Activated CD8-positive, alpha-beta memory T cell treated with anti-CD3 and anti-CD28 coated beads, Interleukin-2, amount 50 U/mL, for 24 hours (primary cell): ENCODE results near the gene GRAMD4.

Experiments used
- DNase-seq: peaks from one replicate; pipeline ENCODE4 v3.0.0-alpha.2; 2020; ENCODE audit errors: extremely low read depth

The GRAMD4 gene

GRCh38 chr22:46598737-46599424, 21.3 kb upstream of the GRAMD4 start:
- DNase-seq: no peak

- DNase-seq: no peak
Observed at GRCh38 chr22:46600273-46600796, 19.9 kb upstream of the GRAMD4 start.

GRCh38 chr22:46602025-46602424, 18.2 kb upstream of the GRAMD4 start:
- no peak for DNase-seq

GRCh38 chr22:46604306-46604690, 15.9 kb upstream of the GRAMD4 start:
- peak; percentile 35 for DNase-seq

- no peak for DNase-seq
Observed at GRCh38 chr22:46605117-46605516, 15.1 kb upstream of the GRAMD4 start.

GRCh38 chr22:46606886-46607285, 13.3 kb upstream of the GRAMD4 start:
- DNase-seq: no peak

GRCh38 chr22:46607483-46608114, 12.6 kb upstream of the GRAMD4 start:
- DNase-seq: no peak

- DNase-seq: no peak
Observed at GRCh38 chr22:46609175-46609690, 11.0 kb upstream of the GRAMD4 start.

GRCh38 chr22:46609724-46610201, 10.4 kb upstream of the GRAMD4 start:
- DNase-seq: no peak

GRCh38 chr22:46610356-46610755, 9.8 kb upstream of the GRAMD4 start:
- no peak for DNase-seq

- DNase-seq: no peak
Observed at GRCh38 chr22:46611189-46611588, 9.0 kb upstream of the GRAMD4 start.

GRCh38 chr22:46612341-46612903, 7.8 kb upstream of the GRAMD4 start:
- no peak for DNase-seq

GRCh38 chr22:46612904-46613605, 7.1 kb upstream of the GRAMD4 start:
- DNase-seq: no peak

GRCh38 chr22:46613606-46614021, 6.6 kb upstream of the GRAMD4 start:
- no peak for DNase-seq

GRCh38 chr22:46614025-46614931, 5.9 kb upstream of the GRAMD4 start:
- no peak for DNase-seq

GRCh38 chr22:46617207-46617985, 2.8 kb upstream of the GRAMD4 start:
- DNase-seq: no peak

- no peak for DNase-seq
Observed at GRCh38 chr22:46617986-46618647, 2.1 kb upstream of the GRAMD4 start.

- no peak for DNase-seq
Observed at GRCh38 chr22:46618667-46619066, 1.5 kb upstream of the GRAMD4 start.

- DNase-seq: no peak
Observed at GRCh38 chr22:46619240-46619829, 851 bp upstream of the GRAMD4 start.
